GM18907 (cell line): ENCODE data around the gene ANXA1.
A peak's percentile ranks its signal among the peaks of the same experiment; 100 is the strongest.

Source experiments
- ATAC-seq: cut with Tn5 transposase; IDR thresholded peaks from one replicate; pipeline ENCODE4 v1.9.1; 2021; ENCODE audit warnings: mild to moderate bottlenecking, moderate library complexity; ENCODE audit not compliant: unreplicated experiment

Gene ANXA1

GRCh38 chr9:73137914-73138313 is 13.8 kb upstream of the ANXA1 start:
- ATAC-seq, result no peak

DNA sequence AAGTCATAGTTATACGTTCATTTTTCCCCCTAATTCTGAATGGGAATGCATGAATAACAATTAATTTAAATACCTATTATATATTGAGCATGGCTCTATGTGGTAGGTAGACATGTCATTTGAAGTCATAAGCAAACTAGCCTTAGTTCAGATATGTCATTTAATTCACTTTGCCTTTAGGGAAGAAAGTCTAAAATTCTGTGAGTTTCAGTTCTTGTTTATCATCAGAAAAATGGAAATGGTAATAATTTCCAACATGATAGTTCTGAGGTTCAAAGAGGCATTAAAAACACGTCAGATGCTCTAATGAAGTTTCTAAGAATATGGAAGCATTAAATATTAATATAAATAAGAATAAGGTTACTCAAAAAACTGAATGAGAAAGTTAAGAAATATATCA is 13.1 kb upstream of the ANXA1 start:
- no peak for ATAC-seq

DNA sequence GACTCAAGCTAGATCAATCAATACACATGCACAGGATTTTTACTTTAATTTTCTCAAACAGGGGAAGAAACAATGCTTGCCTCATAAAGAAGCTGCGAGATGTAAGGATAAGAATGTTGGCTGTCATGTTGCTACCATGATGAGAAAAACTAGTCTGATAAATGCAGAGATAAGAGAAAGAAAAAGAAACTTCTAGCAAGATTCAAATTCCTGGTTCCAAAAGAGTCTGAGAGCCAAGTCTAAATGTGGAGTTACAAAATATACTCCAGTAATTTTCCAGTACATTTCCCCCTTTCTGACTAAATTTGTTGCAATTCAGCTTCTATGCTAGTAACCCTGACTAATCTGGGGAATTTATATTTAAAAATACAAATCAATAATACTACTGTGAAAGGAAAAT is 10.4 kb upstream of the ANXA1 start:
- ATAC-seq, result no peak

- ATAC-seq, result no peak
Observed at GRCh38 chr9:73143711-73144328, 7.8 kb upstream of the ANXA1 start.

- no peak for ATAC-seq
Observed at GRCh38 chr9:73146111-73146815, 5.4 kb upstream of the ANXA1 start.

GRCh38 chr9:73148447-73148937 is 3.2 kb upstream of the ANXA1 start:
- no peak for ATAC-seq

GRCh38 chr9:73149371-73150067 is 2.1 kb upstream of the ANXA1 start:
- peak; percentile 89 for ATAC-seq

- no peak for ATAC-seq
Observed at GRCh38 chr9:73152543-73152844, 829 bp downstream of the ANXA1 start.

DNA sequence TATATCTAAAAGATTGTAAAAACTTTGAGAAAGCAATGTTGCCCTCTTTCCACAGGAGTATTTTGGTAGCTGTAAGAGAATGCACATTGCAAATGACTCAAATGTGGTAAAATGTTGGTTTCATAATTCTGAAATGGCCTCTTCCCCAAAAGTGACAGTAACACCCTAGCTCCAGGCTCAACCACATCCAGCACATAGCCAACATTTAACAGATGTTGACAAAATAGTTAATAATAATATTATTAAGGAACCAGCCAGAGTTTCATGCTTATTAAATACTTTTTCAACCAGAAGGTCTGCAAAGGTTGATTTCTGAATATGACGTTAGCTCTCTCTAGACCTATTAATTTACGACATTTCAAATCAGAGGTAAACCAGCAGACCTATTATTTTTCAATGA is 1.3 kb downstream of the ANXA1 start:
- ATAC-seq, result peak; percentile 73

DNA sequence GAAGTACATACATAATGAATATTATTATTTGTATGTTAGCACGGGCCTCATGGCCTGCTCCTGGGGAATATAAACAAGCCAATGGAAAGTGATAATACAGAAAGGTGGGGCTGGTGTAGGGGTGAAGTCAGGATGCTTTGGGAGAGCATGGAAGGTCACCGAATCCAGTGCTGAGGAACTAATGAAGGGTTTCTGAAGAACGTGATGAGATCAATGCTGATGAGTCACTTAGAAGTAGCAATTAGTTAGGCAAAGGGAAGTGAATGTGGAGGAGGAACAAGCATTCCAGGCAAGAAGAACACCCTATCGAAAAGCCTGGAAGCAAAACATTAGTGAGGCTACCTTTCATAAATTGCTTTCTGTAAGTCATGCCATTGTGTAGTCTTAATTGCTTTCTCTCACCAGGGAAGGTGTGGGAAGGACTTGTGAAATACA is 2.1 kb downstream of the ANXA1 start:
- no peak for ATAC-seq

DNA sequence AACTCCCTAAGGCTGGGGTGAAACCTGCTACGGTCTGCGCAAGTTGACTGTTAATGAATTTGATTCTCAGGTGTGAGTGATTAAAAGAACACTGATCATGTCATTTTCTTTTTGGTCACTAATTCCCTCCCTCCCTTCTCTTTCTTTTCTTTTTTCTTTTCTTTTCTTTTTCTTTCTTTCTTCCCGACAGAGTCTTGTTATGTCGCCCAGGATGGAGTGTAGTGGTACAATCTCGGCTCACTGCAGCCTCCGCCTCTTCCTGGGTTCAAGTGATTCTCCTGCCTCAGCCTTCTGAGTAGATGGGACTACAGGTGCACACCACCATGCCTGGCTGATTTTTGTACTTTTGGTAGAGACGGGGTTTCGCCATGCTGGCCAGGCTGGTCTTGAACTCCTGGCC is 2.6 kb downstream of the ANXA1 start:
- ATAC-seq, result no peak

- ATAC-seq, result no peak
Observed at GRCh38 chr9:73154722-73155121, 3.1 kb downstream of the ANXA1 start.

DNA sequence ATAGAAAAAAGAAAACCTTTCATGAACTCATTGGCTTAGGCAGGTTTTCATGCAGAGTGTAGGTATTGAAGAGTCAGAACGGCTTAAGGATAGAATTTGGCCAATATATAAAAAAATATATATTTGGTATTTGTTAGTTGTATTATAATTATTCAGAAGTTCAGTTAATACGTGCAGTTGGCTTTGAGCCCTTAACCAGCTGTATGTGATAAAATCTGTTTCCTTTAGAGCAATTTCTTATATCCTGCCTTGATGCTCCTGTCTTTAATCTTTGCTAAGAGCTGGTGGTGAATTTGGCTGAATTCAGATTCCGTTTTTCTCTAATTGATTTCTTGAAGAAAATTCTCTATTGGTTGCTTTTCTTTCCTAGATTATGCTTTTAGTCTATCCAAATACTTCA is 3.7 kb downstream of the ANXA1 start:
- no peak for ATAC-seq

DNA sequence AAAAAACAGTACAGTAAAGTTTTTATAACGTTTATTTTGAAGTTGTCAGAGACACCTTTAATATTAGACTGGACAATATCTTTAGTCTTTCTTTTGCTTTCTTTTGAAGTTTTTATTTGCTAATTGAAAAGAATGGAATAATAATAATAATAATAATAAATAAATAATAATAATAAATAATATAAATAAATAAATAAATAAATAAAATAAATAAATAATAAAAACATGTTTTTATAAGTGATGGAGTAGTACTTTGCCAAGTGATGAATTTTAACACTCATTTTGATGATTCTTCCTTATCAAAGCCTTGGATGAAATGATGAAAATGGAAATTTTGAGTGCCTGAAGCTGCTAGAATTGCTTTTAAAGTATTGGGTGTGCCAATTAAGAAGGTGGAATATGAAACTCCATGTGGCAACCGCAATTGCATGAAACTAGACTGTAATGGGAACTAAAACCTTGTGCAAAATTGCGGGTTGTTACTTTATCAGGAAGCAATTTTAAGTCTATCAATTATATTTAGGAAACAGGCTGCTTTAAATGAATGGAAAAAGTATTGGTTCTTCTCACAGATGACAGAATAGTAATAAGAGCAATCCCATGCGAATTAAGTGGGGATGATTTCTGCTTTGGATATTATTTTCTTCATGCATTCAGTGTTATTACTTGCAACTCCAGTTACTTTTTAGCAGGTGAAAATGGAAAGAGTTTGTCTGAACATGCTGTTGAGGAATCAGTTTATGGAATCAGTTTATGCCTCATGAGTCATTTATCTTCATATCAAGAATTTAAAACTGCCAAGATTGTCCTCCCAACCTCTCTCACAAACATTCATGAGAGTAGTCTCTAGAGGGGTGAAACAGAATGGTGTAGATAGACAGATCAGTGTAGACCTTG is 4.6 kb downstream of the ANXA1 start:
- no peak for ATAC-seq

DNA sequence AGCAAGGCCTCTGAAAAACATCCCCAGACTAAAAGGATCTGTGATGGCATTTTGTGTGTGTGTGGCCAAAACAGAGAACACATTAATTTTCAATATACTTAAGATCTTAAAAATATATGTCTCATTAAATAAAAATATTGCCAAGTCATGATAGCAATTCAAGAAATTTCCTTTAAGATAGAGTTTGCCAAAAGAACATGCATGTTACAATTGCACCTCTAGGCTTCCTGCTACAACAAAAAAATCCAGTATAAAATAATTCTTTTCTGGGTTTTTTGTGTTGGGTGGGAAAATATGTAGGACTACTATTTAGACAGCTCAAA is 5.2 kb downstream of the ANXA1 start:
- no peak for ATAC-seq

GRCh38 chr9:73157811-73158210 is 6.1 kb downstream of the ANXA1 start:
- ATAC-seq, result no peak

DNA sequence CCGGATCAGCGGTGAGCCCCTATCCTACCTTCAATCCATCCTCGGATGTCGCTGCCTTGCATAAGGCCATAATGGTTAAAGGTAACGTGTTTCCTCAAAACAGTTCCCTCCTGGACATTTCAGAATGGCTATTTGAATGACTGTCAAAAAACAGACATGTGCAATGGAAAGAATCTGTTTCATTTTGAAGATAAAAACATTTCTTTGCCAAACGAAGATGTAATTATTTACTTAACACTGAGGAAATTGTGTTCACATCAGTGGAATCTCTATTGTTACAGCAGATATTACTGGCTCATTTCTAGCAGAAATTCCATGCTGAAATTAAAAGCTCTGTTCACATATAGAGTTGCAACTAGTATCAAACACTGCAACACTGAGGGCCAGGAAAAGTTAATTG is 7.1 kb downstream of the ANXA1 start:
- no peak for ATAC-seq

GRCh38 chr9:73160868-73161267 is 9.2 kb downstream of the ANXA1 start:
- ATAC-seq, result no peak

- ATAC-seq, result no peak
Observed at GRCh38 chr9:73162987-73163768, 11.5 kb downstream of the ANXA1 start.

DNA sequence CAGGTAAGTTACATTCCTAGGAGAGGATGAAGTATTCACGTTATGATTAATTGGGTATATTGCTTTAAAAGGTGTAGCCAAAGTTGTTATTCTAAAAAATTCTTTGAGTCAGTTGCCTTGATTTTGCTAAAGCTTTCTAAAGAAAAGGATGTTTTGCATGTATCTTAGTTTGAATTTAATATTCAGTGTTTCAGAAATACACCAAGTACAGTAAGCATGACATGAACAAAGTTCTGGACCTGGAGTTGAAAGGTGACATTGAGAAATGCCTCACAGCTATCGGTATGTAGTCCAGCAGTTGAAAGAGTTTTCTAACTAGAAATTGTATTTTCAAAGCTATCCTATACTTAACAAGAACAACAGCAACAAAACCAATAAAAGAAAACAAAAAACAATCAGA is 14.2 kb downstream of the ANXA1 start:
- no peak for ATAC-seq

DNA sequence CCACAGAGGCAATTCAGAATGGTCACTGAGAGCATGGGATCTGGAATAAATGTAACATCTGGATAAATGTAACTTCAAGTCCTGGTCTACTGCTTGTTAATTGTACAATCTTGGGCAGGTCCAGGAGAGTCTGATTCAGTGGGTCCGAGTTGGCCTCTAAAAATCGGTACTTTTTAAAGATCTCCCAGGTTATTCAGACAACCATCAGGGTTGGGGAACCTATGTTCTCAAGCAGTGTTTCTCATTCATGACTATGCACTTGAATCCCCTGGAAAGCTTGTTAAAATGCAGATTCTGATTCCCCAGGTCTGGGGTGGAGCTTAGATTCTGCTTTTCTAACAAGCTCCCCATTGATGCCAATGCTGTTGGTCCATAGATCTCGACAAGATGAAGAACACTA is 14.8 kb downstream of the ANXA1 start:
- no peak for ATAC-seq
